Measurements from ENCODE around the gene KLHL13. TPM values are rescaled to one million over a fixed set of nuclear protein-coding genes. Genes with fewer than 3 reads are reported as not detected.
"Not testable (repeated sequence)": the region's sequence is repeated elsewhere in the genome, so short reads cannot be mapped to it uniquely, and the experiment has no call there.

Gene KLHL13
- total RNA-seq, 1 donor from 2014 or later = 10.2 TPM

DNA sequence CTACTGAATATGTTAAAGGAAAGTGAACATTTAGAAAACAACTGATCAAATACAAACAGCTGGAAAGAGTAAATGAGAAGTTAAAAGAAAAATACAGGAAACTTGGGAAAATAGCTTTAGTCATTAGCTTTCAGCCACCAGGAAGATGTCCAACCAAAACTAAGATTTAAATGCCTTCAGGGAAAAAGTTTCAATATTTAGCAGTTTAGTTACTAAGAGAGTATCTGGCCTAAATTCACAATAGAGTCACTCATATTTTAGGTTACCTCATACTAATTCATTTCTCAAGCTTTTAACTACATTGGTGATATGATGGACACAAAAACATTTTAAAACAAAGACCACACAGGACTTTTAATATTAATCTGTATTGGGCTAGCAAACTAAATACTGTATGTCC, 13.1 kb upstream of the KLHL13 start:
- Mint-ChIP-seq H3K4me1 (ENCODE audit: unreplicated experiment) (no peaks in the 10 kb centered on the region), H3K36me3 (no peaks in the 10 kb centered on the region), H3K9me3 (no peaks in the 10 kb centered on the region), H3K27ac (no peak overlapping the region), H3K4me3 (no peak overlapping the region), H3K27me3 (no peaks in the 10 kb centered on the region)
- no peak for DNase-seq (ENCODE audit: extremely low spot score, unreplicated experiment)
- TF ChIP-seq, protein P1, sequence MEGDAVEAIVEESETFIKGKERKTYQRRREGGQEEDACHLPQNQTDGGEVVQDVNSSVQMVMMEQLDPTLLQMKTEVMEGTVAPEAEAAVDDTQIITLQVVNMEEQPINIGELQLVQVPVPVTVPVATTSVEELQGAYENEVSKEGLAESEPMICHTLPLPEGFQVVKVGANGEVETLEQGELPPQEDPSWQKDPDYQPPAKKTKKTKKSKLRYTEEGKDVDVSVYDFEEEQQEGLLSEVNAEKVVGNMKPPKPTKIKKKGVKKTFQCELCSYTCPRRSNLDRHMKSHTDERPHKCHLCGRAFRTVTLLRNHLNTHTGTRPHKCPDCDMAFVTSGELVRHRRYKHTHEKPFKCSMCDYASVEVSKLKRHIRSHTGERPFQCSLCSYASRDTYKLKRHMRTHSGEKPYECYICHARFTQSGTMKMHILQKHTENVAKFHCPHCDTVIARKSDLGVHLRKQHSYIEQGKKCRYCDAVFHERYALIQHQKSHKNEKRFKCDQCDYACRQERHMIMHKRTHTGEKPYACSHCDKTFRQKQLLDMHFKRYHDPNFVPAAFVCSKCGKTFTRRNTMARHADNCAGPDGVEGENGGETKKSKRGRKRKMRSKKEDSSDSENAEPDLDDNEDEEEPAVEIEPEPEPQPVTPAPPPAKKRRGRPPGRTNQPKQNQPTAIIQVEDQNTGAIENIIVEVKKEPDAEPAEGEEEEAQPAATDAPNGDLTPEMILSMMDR (conservative IDR thresholded peaks at IDR 0.05) = no peak

DNA sequence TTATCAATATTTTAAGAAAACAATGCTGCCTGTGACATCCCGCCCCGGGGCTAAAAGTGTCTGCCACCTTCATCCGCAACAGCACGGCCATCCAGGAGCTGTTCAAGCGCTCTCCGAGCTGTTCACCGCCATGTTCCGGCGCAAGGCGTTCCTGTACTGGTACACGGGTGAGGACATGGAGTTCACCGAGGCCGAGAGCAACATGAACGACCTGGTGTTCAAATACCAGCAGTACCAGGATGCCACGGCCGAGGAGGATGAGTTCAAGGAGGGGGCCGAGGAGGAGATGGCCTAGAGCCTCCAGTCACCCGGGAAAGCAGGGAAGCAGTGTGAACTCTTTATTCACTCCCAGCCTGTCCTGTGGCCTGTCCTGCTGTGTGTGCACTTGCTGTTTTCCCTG, 12.1 kb upstream of the KLHL13 start:
- TF ChIP-seq, protein P1 (conservative IDR thresholded peaks at IDR 0.05) = no peak
- Mint-ChIP-seq H3K4me3 (no peak overlapping the region), H3K4me1 (ENCODE audit: unreplicated experiment) (no peaks in the 10 kb centered on the region), H3K27me3 (no peaks in the 10 kb centered on the region), H3K36me3 (no peaks in the 10 kb centered on the region), H3K27ac (no peak overlapping the region), H3K9me3 (no peaks in the 10 kb centered on the region)
- DNase-seq (ENCODE audit: extremely low spot score, unreplicated experiment) = no peak

GRCh38 chrX:118126286-118126685, 9.7 kb upstream of the KLHL13 start:
- H3K4me1 Mint-ChIP-seq (ENCODE audit: unreplicated experiment) = no peaks in the 10 kb centered on the region
- no peak overlapping the region for H3K27ac Mint-ChIP-seq
- H3K27me3 Mint-ChIP-seq = no peaks in the 10 kb centered on the region
- TF ChIP-seq, protein P1 (conservative IDR thresholded peaks at IDR 0.05) = no peak
- no peak for DNase-seq (ENCODE audit: extremely low spot score, unreplicated experiment)
- no peak overlapping the region for H3K4me3 Mint-ChIP-seq
- no peaks in the 10 kb centered on the region for H3K36me3 Mint-ChIP-seq
- no peaks in the 10 kb centered on the region for H3K9me3 Mint-ChIP-seq

- DNase-seq (ENCODE audit: extremely low spot score, unreplicated experiment); H3K27ac Mint-ChIP-seq; H3K4me3 Mint-ChIP-seq; H3K27me3 Mint-ChIP-seq; H3K4me1 Mint-ChIP-seq (ENCODE audit: unreplicated experiment); H3K36me3 Mint-ChIP-seq; H3K9me3 Mint-ChIP-seq: not testable (repeated sequence)
These were observed 7.6 kb upstream of the KLHL13 start for GRCh38 chrX:118124243-118124642.

DNA sequence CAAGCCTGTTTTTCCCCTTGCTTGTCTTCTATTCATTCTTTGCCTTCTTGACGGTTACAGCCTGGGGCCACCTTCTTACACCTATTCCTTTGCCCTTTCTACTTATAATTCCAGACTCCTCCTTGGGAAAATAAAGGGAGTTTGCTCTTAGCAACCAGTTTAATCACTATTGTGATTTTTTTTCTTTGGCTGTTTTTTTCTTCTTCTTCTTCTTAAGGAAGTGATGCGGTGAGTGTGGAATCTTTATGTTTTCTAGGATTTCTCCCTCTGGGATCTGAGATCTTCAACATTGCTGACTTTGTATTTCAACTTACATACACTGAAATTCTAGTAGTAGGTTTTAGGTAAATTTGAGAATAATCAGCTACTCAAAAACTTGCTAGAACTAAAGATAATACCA, 1.1 kb upstream of the KLHL13 start:
- Mint-ChIP-seq H3K4me3 (peak overlapping the region; percentile 74), H3K9me3 (no peaks in the 10 kb centered on the region), H3K36me3 (no peaks in the 10 kb centered on the region), H3K4me1 (ENCODE audit: unreplicated experiment) (peaks cover 8% of the 10 kb centered on the region), H3K27me3 (no peaks in the 10 kb centered on the region), H3K27ac (peak overlapping the region; percentile 2)
- TF ChIP-seq, protein P1 (conservative IDR thresholded peaks at IDR 0.05) = no peak
- DNase-seq (ENCODE audit: extremely low spot score, unreplicated experiment) = no peak

DNA sequence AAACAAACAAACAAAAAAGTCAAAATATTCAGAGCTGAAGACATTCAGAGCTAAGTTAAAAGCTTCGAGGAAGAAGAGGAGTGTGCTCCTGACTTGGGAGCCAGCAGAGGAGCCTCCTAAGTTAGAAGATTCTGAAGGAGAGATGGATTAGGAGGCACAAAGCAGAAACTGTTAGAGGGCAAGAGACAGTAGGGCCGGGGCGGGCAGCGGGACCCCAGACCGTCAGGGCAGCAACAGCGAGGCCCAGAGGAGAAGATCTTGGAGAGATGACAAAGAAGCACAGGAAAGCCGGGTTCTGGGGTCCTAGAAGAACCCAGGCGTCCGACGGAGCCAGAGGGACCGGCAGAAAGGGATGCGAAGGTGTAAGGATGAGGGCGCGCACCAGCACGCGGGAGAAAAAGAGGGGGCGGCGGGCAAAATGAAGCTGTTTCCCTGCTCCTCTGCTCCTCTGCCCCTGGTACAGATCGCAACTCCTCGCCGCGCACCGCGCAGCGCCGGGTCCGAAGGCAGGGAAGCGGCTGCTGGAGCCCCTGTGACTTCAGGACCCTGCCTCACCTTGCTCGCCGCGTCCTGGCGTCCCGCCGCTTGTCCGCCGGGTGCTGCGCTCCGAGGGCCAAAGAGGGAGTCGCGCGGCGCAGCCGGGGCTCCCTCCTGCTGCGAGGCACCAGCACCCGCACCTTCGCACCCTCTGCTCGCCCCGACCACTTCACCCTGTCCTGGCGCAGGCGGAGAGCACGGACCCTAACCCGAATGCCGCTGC, 477 bp downstream of the KLHL13 start:
- H3K9me3 Mint-ChIP-seq = no peaks in the 10 kb centered on the region

More for the DNA sequence above, 477 bp downstream of the KLHL13 start:
- DNase-seq (ENCODE audit: extremely low spot score, unreplicated experiment) = peak; percentile 72
- Mint-ChIP-seq H3K27me3 (no peaks in the 10 kb centered on the region), H3K4me1 (ENCODE audit: unreplicated experiment) (peaks cover 8% of the 10 kb centered on the region), H3K27ac (peak overlapping the region; percentile 13), H3K4me3 (peak overlapping the region; percentile 95), H3K36me3 (no peaks in the 10 kb centered on the region)
- TF ChIP-seq, protein P1 (conservative IDR thresholded peaks at IDR 0.05) = no peak

All from type B pancreatic cell (in vitro differentiated cells).